Mononuclear cell (primary cell): ENCODE measurements around the gene FBLN7. TPM values are rescaled to one million over a fixed set of nuclear protein-coding genes. Genes with fewer than 3 reads are reported as not detected.

Source experiments
- H3K27me3 ChIP-seq: 2 replicates; pipeline ENCODE4 v1.6.0; 2011; ENCODE audit warnings: low read length, control low read depth; ENCODE audit not compliant: insufficient read depth
- H3K4me1 ChIP-seq: 2 replicates; pipeline ENCODE4 v1.5.1; 2011; ENCODE audit warnings: mild to moderate bottlenecking, low read length, control low read depth; ENCODE audit not compliant: insufficient read depth
- H3K4me3 ChIP-seq: 2 replicates; pipeline ENCODE4 v1.5.1; 2011; ENCODE audit warnings: mild to moderate bottlenecking, low read length, moderate library complexity
- H3K9me3 ChIP-seq: 2 replicates; pipeline ENCODE4 v1.5.1; 2011; ENCODE audit warnings: low read depth, mild to moderate bottlenecking, control low read depth, low read length
- total RNA-seq: library from RNA; depleted of rRNA; stranded (reverse); fragments of >200 nt; gene quantifications from one replicate; pipeline ENCODE4 v1.2.3, GENCODE V29; 2012

FBLN7 gene
- total RNA-seq, 1 donor: 7.8 TPM

DNA sequence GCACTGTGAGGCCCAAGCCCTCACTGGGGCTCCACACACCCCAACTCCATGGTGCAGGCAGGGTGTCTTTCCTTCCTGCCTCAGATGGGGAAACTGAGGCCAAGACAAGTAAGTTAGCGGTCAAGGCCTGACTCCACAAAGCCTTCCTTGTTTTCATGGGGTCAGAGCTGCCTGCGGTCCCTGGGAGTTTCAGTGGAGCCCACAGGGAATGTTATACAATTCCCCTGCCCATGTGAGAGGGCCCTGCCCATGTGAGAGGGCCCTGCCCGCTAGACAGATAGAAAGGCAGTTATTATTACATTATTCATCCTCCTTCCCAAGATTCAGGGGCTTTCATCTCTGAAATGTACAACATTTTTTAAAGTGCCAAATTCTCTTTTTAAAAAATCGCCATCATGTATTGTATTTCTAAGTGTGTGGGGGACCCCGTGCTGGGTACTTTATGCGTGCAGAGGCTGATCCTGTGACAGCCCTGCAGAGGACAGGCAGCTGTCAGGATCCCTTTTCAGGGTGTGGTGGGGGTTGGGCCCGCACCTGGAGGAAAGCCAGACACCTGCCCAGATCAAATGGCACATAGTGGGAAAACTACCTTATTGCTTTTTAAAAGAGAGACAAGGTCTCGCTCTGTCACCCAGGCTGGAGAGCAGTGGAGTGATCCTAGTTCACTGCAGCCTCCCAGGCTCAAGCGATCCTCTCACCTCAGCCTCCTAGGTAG, 23.4 kb downstream of the FBLN7 start:
- Histone ChIP-seq H3K9me3 (no peaks in the 10 kb centered on the region), H3K27me3 (no peaks in the 10 kb centered on the region), H3K4me3 (no peak overlapping the region), H3K4me1 (peaks cover 2% of the 10 kb centered on the region)

DNA sequence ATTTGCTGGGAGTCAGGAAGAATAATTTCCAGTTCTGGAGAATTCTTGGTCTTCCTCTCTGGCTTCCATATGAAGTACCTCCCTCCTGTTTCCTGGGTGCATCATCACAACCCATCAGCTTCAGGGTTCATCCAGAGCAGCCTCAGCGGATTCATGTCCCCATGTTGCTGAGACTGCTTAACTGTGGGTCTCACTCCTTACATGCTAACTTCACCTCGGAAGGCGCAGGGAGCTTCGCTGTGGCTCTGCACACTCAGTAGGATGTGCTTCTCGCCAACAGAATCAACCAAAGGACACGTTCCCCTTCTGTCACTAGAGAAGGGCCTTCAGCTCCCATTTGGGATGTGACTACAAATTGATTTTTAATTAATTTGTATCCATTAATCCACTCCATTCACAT, 24.2 kb downstream of the FBLN7 start:
- no peak overlapping the region for H3K4me3 ChIP-seq

DNA sequence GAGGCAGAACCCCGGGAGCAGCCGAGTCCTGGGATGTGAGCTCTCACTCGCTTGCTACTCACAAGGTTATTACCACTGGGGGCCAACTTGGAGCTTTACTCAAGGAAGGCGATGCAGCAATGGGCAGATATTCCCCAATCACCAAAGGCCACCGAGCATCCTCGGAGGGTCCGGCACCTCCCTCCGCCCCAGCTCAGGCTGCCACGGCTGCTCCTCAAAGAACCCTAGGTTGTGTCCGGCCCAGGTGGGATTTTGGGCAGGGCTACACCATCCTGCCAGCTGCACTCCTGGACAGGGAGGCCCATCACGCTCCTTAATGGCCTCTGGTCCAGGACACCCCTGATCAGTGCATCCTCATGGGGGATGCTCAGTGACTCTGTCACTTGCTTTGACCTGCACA, 24.8 kb downstream of the FBLN7 start:
- no peaks in the 10 kb centered on the region for H3K4me1 ChIP-seq
- H3K27me3 ChIP-seq: no peaks in the 10 kb centered on the region
- no peak overlapping the region for H3K4me3 ChIP-seq
- no peaks in the 10 kb centered on the region for H3K9me3 ChIP-seq

More for the DNA sequence above, 24.2 kb downstream of the FBLN7 start:
- Histone ChIP-seq H3K4me1 (no peaks in the 10 kb centered on the region), H3K9me3 (no peaks in the 10 kb centered on the region), H3K27me3 (no peaks in the 10 kb centered on the region)

DNA sequence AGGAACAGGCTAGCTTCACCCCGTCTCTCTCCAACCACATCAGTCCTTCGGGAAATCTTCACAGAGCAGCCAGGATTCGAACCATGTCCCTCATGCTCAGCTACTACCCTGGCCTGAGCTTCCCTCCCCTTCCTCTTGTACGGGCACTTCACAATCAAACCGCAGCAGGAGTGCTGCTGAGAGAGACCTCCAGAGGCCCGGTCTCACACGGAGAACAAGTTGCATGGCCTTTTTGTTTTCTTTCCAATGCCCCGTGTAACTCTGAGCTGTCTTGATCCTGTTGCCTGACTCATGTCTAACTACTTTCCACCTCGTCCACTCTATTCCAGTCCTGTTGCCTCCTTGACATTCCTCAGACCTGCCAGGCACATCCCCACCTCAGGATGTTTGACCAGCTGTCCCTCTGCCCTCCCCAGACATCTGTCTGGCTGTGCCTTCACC, 25.4 kb downstream of the FBLN7 start:
- no peaks in the 10 kb centered on the region for H3K4me1 ChIP-seq
- no peaks in the 10 kb centered on the region for H3K9me3 ChIP-seq
- H3K4me3 ChIP-seq: no peak overlapping the region
- H3K27me3 ChIP-seq: no peaks in the 10 kb centered on the region

DNA sequence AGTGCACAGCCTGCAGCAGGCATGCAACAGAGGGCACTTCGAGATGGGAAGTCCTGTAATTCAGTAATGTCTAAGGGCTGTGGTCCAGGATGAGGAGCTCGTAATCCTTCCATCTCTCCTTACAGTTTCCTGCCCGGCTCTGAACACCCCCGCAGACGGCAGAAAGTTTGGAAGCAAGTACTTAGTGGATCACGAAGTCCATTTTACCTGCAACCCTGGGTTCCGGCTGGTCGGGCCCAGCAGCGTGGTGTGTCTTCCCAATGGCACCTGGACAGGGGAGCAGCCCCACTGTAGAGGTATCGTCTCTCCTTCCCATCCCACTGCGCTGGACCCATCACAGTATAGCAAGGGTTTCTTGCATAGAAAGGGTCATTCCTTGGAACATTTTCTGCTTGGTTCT, 26.7 kb downstream of the FBLN7 start:
- Histone ChIP-seq H3K4me1 (no peaks in the 10 kb centered on the region), H3K9me3 (no peaks in the 10 kb centered on the region), H3K4me3 (no peak overlapping the region), H3K27me3 (no peaks in the 10 kb centered on the region)

DNA sequence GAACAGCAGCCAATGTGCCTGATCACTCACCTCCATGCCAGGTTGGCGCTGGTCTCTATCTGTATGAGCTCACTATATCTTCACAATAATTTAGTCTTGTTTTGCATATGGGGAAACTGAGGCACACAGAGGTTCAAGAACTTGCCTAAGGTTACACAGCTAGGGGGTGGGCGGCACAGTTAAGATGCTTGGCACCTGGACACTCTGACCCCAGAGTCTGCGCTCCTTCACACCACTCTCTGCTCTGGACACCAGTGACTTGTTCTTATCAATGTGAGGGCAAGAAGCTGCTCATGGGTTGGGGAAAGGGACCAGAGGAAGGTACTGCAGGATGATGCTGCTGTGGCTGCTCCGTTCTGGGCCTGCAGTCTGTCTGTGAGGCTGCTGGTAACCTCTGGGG, 27.1 kb downstream of the FBLN7 start:
- Histone ChIP-seq H3K9me3 (no peaks in the 10 kb centered on the region), H3K27me3 (no peaks in the 10 kb centered on the region), H3K4me3 (no peak overlapping the region), H3K4me1 (no peaks in the 10 kb centered on the region)

DNA sequence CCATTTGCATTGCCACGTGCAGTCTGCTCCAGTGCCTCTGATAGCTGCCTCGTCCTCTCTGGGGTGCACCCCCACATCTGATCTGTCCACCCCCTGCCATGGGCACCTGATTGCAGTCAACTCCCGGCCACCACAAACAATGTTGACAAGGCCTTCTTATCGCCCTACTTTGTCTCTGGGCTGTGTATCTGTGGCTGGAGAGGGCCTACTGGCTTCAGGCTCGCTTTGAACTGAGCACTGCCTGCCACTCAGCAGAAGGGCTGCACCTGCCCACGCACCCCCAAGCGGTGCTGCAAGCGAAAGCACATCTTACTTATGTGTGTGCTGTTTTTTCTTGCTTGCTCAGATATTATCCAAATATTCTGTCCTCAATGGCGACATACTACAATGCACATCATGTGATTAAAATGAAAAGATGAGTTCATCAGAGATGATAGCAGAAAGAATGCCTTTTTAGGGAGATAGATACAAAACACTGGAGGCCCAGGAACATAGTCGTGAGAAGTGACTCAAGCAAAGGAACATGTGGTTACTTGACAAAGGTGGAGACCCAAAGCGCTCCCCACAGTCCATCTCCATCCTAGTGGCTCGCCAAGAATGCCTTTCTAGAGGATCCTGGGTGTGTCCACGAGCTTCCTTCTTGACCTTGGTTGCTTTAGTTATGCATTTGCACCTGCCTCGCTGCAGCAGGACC, 28.8 kb downstream of the FBLN7 start:
- Histone ChIP-seq H3K4me3 (no peak overlapping the region), H3K9me3 (no peaks in the 10 kb centered on the region), H3K27me3 (no peaks in the 10 kb centered on the region), H3K4me1 (no peaks in the 10 kb centered on the region)

DNA sequence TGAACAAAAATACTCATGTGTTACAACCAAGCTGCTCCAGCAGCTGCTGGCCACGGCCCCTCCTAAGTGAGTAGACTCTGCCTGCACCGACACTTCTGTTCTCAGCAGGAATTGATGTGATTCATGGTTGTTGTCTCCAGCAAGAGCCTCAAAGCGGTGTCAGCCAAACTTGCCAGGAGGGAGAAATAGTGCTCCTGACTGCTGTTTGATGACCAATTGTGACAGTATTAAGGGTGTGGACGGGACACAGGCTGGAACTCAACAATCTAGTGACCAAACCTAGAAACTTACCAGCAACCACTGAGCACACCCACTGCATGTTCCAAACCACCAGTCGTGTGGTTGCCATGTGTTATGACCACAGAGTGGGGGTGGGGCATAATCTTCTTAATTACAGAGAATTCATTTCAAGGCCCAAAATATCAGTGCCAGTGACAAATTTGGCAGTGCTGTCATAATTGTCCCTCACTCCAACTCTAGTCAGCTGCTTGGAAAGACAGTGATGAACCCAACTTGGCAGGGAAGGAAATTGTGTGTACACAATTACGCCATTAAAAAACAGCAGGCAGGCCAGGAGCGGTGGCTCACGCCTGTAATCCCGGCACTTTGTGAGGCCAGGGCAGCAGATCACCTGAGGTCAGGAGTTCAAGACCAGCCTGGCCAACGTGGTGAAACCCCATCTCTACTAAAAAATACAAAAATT, 30.4 kb downstream of the FBLN7 start:
- Histone ChIP-seq H3K4me3 (no peak overlapping the region), H3K4me1 (no peaks in the 10 kb centered on the region), H3K9me3 (no peaks in the 10 kb centered on the region), H3K27me3 (no peaks in the 10 kb centered on the region)

DNA sequence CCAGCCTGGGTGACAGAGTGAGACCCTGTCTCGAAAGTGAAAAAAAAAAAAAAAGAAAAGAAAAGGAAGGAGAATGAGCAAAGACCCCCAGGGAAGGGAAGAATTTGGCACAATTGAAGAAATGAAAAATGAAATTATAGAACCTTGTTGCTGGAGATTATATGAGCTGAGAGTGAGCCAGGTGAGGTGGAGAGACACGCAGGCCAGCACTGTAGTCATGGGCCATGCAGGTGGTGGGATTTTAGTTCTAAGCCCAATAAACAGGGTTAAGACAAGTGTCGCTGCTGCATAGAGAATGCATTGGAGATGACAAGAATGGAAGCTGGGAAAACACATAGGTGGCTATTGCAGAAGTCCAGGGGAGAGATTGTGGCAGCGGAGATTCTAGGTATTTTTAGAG, 32.3 kb downstream of the FBLN7 start:
- no peaks in the 10 kb centered on the region for H3K9me3 ChIP-seq
- no peaks in the 10 kb centered on the region for H3K4me1 ChIP-seq
- H3K4me3 ChIP-seq: no peak overlapping the region
- H3K27me3 ChIP-seq: no peaks in the 10 kb centered on the region

DNA sequence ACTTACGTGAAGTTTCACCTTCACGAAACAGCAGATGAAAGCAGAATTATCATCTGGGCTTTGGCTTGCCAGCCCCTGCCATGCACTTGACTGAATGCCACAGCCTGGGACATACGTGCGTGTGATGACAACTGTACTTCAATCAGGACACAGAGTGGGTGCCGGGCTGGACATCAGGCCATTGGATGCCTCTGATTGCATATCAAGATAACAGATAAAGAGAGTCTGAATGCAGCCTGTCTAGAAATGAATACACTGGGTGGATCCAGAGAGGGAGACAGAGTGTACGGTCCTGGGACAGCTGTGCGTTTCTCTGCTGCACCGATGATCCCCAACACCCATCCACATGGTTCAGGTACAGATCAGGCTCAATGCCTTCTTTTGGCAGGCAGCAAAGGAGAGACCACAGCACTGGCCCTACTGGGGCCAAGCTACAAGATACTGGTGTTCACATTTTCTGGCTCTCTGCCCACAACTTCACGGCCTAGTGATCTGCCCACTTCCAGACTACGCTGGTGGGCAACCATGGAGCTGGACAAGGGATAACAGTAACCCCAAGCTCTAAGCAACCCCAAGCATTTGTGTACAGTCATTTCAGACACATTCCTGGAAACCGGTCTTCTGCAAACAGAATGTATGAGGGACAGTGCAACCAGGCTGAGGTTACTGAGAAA, 35.6 kb downstream of the FBLN7 start:
- no peaks in the 10 kb centered on the region for H3K9me3 ChIP-seq
- no peak overlapping the region for H3K4me3 ChIP-seq
- H3K4me1 ChIP-seq: no peaks in the 10 kb centered on the region
- H3K27me3 ChIP-seq: no peaks in the 10 kb centered on the region

DNA sequence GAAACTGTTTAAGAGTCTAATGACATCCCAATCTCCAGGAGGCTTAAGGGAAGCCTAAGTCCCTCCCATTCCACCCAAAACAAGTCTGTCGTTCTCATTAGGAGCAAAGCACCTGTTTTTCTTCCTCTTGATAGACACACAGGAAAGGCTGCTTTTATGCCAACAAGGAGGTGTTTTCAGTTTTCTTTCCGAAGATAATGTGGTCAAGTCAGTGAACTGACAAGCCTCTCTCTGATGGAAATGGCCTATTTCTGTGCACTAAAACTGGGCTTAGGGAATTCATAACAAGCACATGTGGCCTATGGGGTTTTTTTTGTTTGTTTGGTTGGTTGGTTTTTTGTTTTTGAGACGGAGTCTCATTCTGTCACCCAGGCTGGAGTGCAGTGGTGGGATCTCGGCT, 36.2 kb downstream of the FBLN7 start:
- H3K4me1 ChIP-seq: no peaks in the 10 kb centered on the region
- no peaks in the 10 kb centered on the region for H3K9me3 ChIP-seq
- peaks cover 2% of the 10 kb centered on the region for H3K27me3 ChIP-seq
- no peak overlapping the region for H3K4me3 ChIP-seq

DNA sequence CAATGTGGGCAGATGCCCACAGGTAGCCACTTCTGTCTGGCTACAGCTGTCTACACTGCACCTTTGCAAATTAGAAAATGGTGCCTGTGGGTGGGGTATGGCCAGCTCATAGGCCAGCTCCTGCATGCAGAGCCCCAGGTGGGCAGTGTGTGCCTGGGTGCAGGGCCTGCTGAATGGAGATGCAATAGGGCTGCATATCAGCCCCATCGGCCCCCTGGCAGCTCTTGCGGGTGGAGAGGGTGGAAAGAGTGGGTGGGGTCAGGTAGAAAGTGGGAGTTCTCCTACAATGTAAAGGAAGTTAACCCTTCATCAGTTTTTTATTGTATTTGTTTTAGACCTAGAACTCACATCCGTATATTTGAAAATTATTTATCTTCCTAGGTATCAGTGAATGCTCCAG, 37.1 kb downstream of the FBLN7 start:
- H3K4me3 ChIP-seq: no peak overlapping the region
- no peaks in the 10 kb centered on the region for H3K9me3 ChIP-seq
- no peaks in the 10 kb centered on the region for H3K4me1 ChIP-seq
- peaks cover 5% of the 10 kb centered on the region for H3K27me3 ChIP-seq

DNA sequence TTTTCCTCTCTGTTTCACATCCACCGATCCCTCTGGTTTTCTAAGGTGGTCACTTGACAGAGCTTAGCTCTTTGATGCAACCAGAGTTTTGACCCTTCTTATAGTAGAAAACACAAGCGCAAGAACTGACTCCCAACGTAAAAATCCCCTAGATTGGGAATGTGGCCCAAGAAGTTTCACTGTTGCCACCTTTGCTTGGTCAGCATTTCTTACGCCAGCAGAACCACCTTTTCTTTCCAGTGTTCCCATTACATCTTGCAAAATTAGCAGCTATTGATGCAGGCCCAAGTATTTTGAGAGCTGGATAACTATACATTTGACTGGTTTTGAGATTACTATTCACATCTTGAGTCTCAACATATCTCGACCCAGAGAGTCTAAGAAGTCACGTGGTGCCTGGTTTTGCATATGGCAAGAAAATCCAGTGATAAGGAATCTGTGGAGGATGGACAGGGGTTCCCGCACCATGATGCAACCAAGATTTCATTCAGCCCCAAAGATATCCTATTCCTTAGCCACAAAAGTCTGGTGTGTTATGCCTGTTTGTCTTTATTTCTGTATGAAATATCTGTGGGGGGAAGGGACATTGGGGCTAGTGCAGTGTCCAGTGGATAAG, 37.9 kb downstream of the FBLN7 start:
- no peak overlapping the region for H3K4me3 ChIP-seq
- H3K4me1 ChIP-seq: no peaks in the 10 kb centered on the region
- peaks cover 8% of the 10 kb centered on the region for H3K27me3 ChIP-seq
- no peaks in the 10 kb centered on the region for H3K9me3 ChIP-seq

DNA sequence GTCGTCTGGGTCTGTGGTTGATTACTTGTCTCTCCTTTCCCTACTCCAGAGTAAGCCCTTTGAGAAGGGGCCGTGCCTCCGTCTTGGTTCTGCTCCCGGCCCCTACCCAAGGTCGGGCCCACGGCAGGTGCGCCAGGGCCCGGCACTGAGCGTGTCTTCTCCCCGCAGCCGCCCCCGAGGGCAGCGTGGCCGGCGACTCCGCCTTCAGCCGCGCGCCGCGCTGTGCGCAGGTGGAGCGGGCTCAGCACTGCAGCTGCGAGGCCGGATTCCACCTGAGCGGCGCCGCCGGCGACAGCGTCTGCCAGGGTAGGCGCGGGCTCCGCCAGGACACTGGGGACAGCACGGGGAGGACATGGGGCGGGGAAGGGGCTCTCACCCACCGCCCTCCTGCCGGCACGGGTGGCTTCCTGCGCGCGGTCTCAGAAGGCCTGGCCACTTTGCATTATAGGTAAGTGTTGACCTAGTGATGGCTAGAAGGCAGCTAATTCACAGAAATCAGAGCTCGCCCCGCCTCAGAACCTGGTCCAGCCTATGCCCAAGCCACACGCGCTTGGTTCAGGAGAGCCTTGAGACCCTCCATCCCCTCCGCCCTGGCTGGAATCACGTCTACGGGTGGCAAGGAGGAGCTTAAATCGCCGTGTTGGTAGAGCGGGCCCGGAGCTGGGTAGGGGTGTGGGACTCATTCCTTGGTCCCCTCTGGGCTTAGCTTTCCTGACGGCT, 43.5 kb downstream of the FBLN7 start:
- H3K9me3 ChIP-seq: no peaks in the 10 kb centered on the region
- peaks cover 4% of the 10 kb centered on the region for H3K4me1 ChIP-seq
- H3K4me3 ChIP-seq: peak overlapping the region; percentile 28
- peaks cover 20% of the 10 kb centered on the region for H3K27me3 ChIP-seq
